HCT116 (cell line): ENCODE measurements around the gene MCF2L2.

Experiments
- CTCF ChIP-seq, 3 experiments: fragments of 200-600 bp in 1 of 3; sonication (generic) in 1 of 3; IDR thresholded peaks in 2 of 3; conservative IDR thresholded peaks in 1 of 3; 2 replicates each; pipeline ENCODE4 v1.5.1; 2012 to 2017; ENCODE audit warnings: low read depth in 2 of 3, low read length in 2 of 3, antibody characterized with exemption in 1 of 3, borderline replicate concordance in 1 of 3, control low read depth in 1 of 3, mild to moderate bottlenecking in 1 of 3, mixed read lengths in 1 of 3, mixed run types in 1 of 3, moderate library complexity in 1 of 3; ENCODE audit not compliant: insufficient read depth in 1 of 3
- POLR2A ChIP-seq: IDR thresholded peaks from 2 replicates; pipeline ENCODE4 v1.7.0; 2011; ENCODE audit warnings: borderline replicate concordance; ENCODE audit not compliant: insufficient read depth, insufficient read length; ENCODE audit errors: extremely low read depth
- POLR2AphosphoS5 ChIP-seq: IDR thresholded peaks from 2 replicates; pipeline ENCODE4 v1.6.1; 2011; ENCODE audit warnings: mild to moderate bottlenecking, low read depth, low read length, moderate library complexity
- ZBTB33 ChIP-seq: IDR thresholded peaks from 2 replicates; pipeline ENCODE4 v1.6.1; 2011; ENCODE audit warnings: mild to moderate bottlenecking, low read length, moderate library complexity; ENCODE audit not compliant: insufficient replicate concordance; ENCODE audit errors: extremely low read depth

- TF ChIP-seq CTCF (IDR thresholded peaks at IDR 0.05 in 2 of 3, conservative IDR thresholded peaks at IDR 0.05 in 1 of 3; ENCODE audit: borderline replicate concordance in 1 of 3, insufficient read depth in 1 of 3, low read depth in 2 of 3, low read length in 2 of 3) (no peak), POLR2A (no peak), POLR2AphosphoS5 (no peak), ZBTB33 (no peak)
Measured at GRCh38 chr3:183267140-183267539, 161.3 kb downstream of the MCF2L2 start.
